Stimulated activated CD4-positive, alpha-beta T cell treated with anti-CD3 and anti-CD28 coated beads, TNF-alpha, amount 100 ng/mL, for 1 hour (primary cell): ENCODE results near the gene MRPS5.

ENCODE experiments used
- DNase-seq, 3 donors: peaks; one replicate each; pipeline ENCODE4 v3.0.0-alpha.2; 2020; ENCODE audit warnings: low read depth in 3 of 3, low spot score in 1 of 3

MRPS5 gene

DNA sequence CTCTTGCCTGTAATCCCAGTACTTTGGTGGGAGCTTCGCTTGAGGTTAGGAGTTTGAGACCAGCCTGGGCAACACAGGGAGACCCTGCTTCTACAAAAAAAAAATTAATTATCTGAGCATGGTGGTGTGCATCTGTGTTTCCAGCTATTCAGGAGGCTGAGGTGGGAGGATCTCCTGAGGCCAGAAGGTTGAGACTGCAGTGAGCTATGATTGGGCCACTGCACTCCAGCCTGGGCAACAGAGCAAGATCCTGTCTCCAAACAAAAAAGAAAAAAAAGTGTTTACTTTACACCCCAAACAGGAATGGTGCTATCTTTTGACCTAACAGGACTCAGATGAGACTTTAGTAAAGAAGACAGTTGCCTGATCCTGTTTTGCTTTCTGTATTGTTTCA lies 60.5 kb downstream of the MRPS5 start:
- DNase-seq: no peak

DNA sequence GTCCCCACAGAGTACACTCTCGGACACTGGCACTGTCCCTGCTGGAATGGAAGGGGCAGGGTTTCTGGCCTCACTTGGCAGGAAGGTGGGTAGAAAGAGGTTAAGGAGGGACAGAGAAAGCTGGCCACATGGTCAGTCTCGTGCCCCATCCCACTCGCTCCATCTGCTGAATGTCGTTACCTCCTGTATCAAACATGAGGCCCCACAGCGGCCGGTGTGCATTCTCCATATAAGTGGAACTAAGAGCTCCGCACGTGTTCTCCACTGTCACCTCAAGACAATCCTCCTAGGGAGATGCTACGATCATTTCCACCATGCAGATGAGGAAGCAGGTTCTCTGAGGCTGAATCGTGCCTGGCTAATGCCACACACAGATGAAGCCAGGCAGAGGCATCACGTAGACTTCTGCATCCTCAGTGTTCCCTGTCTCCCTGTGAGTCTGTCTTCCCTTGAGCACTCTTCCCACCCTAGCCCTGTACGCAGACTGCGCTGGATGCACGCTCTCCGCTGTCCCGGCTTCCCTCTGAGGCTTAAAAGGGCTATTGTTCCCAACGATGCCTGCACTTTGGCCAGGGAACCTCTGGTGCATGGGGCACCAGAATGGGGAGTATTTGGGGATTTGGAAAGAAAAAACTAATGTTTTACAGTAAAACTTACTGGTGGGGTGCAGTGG lies 61.0 kb downstream of the MRPS5 start:
- DNase-seq: no peak

DNA sequence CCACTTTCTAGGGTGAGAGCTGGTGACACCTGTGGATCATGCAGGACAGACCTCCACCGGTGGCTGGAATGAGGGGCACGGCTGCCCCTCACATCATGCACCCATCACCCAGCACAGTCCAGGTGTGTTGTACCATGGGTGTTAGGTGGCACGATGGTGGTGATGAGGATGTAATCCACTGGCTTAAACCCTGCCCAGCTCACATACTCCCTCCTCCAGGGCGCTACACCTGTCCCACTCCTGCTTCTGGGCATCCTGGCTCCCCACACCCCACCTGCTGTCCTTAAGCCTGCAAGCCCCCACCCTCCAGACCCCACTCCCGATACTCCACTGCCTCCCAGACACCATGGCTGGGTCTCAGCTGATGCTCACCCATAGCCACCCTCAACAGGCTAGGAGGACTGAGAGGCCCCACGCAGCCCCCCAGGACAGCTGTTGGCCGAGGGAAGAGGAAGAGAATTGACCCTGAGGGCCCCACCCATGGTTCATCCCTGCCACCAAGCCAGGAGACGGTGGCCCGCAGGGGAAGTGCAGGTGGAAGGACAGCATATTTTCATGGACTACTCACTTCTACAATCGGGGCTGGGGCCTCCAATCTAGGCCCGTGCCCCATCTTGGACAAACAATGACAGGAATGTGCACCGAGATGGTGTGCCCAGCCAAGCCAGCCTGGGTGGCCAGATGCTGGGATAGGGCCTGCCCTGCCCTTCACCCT lies 61.8 kb downstream of the MRPS5 start:
- no peak for DNase-seq

DNA sequence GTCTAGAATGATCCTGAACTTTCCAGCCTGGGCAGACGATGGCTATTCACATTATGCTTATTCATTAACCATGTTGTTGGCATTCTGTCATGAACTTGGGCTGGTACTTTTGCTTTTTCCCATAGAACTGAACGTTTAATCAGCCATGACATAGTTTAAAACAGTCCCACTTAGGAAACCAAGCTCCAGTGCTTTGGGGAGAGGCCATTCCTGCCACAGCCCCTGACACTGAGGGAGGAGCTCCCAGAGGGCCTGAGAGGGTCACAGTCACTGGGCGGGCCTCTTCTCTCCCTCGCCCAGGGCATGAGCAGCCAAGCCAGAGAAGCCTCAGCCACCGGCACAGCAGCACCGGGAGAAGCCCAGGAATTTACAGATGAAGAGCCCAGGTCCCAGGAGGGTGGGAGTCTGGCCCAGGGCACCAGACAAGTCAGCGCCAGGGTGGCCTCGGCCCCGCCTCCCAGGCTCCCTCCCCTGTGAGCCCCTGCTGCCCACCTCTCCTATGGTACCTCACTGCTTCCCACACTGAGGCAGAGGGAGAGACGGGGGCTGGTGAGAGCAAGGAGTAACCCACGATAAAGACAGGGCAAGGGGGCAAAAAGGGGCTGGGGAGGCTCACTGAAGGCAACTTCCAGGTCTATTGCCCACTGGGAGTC lies 62.5 kb downstream of the MRPS5 start:
- DNase-seq: no peak

DNA sequence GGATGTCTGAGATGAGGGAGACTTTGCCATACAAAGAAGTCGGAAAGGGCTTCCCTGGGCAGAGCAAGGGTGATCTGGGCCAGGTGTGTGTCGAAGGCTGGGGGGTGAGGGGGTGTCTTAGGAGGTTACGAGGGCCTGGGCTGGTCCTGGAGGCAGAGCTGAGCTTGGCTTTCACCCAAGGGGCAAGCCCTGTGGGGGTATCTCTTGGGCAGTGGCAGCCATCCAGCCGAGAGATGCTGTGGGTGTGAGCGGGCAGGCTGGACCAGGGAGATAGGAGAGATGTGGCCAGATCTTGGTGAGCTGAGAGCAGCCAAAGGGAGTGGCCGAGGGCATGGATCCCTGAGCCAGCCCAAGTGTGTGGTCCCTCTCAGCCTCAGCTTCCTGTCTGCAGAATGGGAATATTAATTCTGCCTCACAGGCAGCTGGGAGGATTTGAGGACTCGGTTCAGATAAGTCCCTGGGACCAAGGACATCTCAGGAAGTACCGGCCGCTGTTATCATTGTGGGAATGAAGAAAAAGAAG lies 63.1 kb downstream of the MRPS5 start:
- DNase-seq: no peak

DNA sequence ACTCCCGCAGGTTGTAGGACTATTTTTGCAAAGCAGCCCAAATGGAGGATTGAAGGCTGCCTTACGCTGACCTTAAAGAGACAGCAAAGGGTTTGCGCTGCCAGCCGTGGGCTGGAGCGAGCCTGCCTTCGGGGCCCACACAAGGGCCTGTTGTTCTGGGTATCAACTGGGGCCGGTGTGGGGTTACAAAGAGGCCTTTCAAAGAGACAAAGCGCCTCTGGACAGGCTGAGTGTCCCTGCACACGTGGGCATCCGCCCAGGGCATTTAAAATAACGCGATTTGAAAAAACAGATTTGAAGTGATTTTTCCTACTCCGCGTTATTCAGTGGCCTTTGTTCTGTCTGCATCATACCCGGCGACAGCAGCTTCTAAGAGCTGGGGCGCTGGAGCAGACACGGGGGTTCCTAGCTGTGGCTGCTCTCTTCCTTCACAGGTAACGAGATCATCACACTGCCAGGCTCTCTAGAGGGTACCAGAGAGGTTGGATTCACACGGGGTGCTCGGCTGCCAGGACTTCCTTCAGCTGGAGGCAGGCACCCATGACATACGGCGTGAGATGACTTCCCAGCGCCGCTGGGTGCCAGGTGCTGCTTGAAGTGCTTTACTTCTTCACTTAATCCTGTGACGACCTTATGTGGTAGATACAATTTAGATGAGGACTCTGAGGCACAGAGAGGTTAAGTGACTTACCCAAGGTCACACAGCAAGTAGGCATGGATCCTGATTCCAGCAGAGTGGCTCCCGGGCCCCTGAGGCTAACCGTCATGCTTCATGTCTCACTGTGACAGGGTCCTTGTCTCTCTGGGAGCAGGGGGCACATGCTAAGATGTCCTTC lies 63.9 kb downstream of the MRPS5 start:
- DNase-seq: no peak

DNA sequence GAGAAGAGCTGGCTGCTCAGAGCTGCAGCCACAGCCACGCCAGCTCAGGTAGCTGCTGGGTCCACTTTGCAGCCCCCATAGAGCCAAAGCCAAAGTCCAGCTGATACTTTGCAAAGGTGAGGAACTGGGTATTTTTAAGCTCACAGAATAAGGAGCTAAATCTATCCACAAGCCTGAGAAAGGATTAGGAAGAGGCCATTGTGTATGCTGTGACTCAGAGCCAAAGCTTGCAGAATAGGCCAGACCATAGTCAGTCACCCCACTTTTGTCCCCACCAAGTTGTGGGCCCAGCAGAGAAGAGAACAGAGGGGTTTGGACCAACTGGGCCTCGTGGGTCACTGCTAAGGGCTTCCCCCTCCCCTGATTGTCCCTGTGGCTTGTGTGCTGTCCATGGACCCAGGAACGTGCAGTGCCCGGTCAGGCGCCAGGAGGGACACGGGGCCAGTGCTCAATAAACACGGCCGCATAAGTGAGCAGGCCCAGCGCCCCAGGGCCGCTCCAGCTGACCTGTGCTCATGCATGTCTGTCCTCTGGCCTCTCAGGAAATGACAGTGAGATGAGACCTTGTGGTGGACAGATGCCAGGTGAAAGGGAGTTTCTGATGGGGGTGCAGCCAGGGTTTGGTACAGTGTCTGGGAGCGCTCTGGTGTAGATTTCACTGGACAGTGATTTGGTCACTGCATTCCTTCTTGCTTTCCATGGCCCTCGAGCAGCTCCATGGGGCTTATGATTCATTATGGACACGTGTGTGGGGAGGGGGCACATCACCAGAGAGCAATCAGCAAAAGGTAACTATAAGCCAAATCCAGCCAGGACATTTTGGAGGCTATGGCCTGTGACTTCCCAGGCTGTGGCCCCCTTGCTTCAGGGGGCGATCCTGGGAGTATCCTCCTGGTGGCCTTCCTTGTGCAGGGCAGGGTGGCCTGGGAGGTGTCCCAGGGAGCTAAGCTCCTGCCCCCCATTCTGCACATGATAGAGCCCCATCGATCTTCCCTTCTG lies 64.8 kb downstream of the MRPS5 start:
- no peak for DNase-seq

DNA sequence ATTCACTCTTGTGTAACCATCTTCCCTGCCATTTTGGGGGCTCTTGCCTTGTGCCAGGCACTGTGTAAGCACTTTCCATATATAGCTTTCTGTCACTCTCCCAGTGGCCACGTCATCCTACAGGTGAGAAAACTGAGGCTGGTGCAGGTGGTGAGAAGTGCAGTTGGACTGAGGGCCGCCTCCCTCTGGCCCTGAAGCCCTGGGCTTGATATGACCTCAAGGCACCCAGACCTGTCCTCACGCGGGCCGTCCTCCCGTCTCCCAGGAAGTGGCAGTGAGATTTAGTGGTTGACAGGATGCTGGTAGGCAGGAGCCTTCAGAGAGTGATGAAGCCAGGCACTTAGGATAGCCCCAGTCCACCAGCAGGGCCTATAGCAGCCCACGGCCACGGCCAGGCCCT lies 65.6 kb downstream of the MRPS5 start:
- no peak for DNase-seq

DNA sequence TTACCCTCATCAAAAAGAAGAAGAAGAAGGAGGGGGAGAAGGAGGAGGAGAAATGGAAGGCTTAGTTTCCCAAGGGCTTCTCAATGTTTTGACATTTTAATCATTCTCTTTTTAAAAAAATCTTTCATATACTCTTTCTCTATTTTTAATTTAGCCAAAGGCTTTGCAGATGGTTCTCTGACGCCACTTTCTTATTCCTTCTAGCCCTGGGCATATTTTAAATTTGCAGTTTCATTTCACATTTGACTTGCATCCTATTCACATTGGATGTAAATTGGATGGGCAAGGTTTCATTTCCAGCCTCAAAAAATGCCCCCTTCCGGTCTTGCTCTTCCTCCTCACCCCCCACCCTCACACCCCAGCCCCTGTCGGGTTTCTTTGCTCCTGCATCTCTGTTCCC lies 66.3 kb downstream of the MRPS5 start:
- no peak for DNase-seq

DNA sequence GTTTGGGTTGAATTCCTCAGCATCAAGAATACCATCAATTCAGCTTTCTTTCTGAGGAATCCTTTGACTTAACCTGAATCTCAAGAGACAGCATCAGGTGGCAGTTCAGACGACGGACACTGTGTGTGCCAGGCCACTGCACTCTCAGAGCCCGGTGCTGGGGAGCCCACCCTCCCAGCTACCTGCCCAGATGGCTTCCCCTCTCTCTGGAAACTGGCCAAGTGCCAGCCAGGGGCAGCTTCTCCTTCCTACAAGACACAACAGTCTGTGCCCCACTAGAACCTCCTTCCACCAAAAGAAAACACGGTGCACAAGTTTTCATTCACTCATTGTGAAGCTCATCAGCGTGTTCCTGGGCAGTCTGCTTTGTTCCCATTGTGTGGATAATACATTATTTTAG lies 67.6 kb downstream of the MRPS5 start:
- no peak for DNase-seq

DNA sequence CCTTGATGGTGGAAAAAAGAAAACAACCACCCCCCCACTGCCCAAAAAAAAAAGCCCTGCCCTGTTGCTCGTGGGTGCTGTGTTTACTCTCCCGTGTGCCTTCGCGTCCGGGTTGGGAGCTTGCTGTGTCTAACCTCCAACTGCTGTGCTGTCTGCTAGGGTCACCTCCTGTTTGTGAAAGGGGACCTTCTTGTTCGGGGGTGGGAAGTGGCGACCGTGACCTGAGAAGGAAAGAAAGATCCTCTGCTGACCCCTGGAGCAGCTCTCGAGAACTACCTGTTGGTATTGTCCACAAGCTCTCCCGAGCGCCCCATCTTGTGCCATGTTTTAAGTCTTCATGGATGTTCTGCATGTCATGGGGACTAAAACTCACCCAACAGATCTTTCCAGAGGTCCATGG lies 68.1 kb downstream of the MRPS5 start:
- DNase-seq: no peak

DNA sequence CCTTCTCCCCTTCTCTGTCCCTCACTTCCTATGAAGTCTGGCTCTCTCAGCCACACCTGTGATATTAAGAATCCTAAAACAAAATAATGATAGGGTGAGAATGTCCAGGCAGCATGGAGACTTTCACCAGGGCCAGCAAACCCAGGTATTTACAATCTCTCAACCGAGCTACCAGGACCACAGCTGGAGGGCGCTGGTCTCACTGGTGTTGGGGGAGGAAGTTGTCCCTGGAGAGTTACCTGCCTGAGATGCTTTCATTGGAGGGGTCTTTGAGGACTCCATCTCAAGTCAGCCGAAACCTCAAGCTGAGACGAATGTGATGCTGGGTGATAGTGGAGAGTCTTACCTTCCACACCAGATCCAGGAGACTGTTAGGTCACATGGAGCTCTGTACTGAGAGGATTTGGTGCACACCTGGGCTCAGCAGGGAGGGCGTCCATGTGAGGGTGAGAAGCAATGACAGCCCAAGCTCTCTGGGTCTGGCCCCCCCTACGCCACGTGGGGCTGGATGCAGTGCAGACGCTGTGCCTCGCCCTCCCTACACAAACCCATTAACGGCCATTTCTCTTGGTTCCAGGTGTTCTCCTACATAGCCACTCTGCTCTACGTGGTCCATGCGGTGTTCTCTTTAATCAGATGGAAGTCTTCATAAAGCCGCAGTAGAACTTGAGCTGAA lies 68.7 kb downstream of the MRPS5 start:
- DNase-seq: no peak

DNA sequence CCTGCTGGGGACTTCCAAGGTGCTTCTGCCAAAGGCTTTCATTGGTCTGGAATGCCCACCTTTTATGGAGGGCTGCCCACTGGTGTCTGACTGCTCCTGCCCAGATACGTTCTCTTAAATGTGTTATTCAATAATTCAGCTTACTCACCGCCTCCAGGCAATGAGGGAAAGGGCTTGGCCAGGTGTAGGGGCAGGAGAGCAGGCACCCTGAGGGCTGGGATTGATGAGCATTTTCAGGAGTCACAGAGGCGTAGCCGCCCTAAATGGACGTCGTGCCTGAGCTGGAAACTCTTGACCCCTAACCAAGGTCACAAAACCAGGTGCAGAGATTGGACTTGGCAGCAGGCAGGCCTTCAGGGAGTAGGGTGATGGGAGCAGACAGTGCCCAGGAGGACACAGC lies 69.3 kb downstream of the MRPS5 start:
- DNase-seq: no peak

DNA sequence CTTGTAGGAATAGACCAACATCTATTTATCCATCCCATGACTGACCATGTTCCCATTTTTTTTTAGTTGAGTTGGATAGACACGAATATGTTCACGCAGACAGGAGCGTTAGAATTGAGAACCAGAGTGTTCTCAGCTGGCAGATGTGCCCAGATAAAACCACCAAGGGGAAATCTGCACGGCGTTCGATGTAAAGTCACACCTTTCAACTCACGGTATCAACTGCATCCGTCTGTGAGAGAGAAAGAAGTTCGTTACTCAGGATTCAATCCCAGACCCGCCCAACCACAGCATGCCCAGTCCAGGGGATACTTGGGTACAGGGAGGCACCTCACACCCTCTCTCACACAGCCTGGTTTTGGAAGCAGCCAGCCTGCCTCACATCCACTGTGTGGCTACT lies 70.0 kb downstream of the MRPS5 start:
- no peak for DNase-seq

DNA sequence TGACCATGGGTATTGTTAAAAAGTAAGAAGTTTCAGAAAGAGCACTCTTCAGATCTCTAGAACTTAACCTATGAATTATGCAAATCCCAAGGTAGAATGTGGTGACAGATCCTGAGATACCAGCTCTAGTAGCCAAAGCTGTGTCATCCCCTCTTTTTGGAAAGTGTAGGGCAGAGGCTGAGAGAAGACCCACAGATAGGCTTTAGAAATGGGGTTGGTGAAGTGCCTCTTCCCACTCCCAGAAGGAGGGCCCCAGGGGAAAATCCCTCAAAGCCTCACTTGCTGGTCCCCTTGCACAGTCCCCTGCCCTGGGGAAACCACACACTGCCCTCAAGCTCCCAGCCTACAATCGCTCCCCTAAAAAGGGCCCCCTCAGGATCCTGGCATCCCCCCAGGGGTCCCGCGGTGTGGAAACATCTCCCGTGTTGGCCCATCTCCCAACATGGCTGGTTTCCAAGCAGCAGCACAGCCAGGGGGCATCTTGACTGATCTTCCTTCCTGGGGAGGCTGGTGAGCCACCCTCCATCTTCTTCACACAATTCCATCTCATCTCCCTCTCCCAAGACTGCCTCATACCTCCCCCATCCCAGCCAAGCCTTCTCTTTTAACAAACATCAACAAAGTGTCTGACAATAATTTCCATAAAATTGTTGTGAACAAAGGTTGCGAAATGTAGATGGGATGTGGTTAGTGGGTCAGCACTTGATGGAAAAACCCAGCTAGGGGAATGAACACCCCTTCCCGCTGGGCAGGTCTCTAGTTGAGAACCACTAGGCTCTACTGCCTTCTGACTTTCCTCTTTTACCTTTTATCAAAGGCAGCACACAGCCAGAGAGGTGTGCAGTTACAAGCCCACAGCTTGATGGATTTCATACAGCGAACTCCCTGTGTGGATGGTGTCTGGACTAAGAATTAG lies 71.0 kb downstream of the MRPS5 start:
- no peak for DNase-seq

DNA sequence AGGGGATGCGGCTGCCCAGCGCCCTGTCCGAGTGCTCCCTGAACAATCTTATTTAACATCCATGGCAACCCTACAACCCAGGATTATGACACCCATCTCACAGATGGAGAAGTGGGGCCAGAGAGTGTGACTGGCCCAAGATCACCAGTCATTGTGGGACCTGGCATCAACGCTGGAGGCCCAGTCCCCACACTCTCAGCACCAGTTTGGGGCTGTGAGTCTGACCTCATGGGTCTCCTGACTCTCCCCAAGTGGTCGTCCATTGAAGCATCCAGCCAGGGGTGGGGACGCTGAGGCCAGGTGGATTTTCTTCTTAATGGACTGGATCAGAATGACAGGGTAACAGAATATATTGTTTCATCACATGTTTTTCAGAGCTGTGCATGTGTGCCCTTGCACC lies 71.6 kb downstream of the MRPS5 start:
- no peak for DNase-seq

DNA sequence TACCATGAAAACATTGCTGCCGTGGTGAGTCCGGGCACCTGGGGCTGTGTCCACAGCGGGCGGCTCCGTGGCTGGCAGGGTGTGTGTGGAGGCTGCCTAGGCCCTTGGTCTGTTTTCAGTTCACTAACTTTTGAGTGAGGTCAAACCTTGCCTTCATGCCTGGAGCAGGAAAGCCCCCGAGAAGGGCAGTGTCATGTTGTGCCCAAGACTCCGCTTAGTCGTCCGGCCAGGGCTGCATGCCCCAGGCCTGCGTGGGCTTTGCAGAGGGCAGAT lies 72.0 kb downstream of the MRPS5 start:
- DNase-seq: no peak

DNA sequence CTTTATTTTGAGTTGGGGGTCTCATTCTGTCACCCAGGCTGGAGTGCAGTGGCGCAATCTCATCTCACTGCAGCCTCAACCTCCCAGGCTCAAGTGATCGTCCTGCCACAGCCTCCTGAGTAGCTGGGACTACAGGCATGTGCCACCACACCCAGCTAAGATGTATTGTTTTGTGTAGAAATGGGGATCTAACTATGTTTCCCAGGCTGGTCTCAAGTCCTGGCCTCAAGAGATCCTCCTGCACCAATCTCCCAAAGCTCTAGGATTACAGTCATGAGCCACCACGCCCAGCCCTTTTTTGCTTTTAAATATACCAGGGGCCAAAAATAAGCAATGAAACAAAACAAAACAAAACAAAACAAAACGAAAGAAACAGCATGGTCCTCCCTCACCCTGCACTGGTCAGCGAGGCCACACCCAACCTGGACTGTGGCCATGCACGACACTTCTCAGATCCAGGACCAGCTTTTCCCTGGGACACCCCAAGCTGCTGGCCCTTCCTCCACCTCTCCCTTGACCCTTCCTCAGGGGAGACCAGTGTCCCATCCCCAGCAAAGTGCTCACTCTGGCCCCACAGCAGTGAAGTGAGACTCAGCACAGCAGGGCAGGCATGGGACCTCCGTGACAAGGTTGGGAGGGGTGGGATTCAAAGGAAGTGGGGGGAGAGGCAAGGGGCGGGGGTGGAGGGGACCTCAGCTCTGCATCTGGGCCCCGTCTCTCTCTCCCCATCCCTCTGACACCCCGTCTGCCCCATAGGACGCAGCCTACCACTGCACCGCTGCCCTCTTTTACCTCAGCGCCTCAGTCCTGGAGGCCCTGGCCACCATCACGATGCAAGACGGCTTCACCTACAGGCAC lies 72.6 kb downstream of the MRPS5 start:
- no peak for DNase-seq
